ENCODE results near the gene CPZ.
A peak's percentile ranks its signal among the peaks of the same experiment; 100 is the strongest.

Gene CPZ

GRCh38 chr4:8595237-8596087 is 2.9 kb downstream of the CPZ start:
- DNase-seq (ENCODE audit: low spot score) = no peak

- DNase-seq (ENCODE audit: low spot score) = no peak
Measured at GRCh38 chr4:8596891-8597290, 4.3 kb downstream of the CPZ start.

DNA sequence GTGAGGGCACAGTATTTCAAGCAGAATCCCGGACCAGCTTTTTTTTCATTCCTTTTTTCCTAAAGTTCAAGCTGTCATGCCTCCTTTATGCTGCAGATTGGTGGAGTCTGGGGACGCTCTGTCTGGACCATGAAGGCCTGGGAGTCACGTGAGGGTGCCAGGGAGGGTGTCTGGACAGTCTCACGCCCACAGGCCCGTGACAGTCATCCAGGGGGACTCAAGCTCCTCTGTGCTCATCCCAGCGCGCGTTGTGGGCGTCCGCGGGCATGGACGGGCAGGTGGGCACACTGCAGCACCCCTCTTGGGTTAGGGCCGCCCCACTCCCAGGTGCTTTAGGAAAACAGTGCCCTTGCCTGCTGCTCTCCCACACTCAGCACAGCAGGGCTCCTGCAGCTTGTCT is 4.8 kb downstream of the CPZ start:
- no peak for DNase-seq (ENCODE audit: low spot score)

- no peak for DNase-seq (ENCODE audit: low spot score)
Measured at GRCh38 chr4:8597791-8598190, 5.2 kb downstream of the CPZ start.

- no peak for DNase-seq (ENCODE audit: low spot score)
Measured at GRCh38 chr4:8598391-8599090, 6.0 kb downstream of the CPZ start.

DNA sequence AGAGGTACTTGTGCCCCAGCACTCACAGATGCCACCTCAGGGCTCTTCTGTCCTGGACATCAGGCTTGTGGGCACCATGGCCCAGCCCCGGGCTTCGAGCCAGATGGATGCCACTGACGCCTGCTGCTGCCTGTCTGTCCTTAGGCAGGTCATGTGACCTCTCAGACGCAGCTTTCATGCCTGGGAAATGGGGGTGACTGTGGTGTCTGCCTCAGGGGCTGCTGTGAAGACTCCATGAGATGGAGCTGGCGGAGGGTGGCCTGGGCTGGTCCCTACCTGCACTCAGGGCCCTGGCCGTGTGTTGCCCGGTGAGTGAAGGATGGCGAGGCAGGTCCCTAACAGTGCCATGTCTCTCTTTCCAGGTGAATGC is 6.5 kb downstream of the CPZ start:
- DNase-seq (ENCODE audit: low spot score) = no peak

GRCh38 chr4:8599657-8600056 is 7.1 kb downstream of the CPZ start:
- DNase-seq (ENCODE audit: low spot score) = peak; percentile 90

DNA sequence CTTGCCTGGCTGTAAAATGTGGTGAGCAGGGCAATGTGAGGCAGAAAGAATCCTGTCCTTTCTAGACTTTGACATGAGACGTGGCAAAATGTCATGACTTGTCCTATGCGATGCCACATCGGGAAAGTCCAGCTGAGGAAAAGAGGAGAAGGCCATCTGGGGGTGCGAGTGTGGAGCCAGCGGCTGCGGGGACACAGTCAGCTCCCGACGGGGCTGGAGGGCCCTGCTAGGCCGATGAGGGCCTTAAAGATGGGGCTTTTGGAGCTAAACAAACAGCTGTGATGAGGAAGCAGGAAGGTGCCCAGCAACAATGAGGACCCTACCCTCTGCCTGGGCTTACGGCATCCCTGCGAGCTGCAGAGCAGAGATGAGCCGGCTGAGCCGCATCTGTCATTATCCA is 7.7 kb downstream of the CPZ start:
- no peak for DNase-seq (ENCODE audit: low spot score)

DNA sequence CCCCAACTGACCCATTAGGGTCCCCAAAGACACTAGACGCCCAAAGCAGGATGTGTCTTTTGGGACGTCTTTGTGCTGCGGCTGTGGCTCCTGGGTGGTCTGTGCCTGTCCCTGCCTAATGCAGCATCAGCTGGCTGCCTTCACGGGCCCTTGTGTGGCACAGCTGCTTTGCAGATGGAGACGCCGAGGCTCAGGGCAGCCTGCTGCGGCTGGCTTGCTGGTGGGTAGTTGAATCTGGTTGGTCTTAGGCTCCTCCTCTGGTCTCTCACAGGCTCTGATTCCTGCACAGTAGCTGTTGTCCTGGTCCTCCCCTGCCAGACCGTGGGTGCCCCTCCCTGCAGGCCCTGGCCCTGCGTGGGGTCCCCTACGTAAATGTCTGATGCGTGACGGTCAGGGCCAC is 8.1 kb downstream of the CPZ start:
- DNase-seq (ENCODE audit: low spot score) = no peak

DNA sequence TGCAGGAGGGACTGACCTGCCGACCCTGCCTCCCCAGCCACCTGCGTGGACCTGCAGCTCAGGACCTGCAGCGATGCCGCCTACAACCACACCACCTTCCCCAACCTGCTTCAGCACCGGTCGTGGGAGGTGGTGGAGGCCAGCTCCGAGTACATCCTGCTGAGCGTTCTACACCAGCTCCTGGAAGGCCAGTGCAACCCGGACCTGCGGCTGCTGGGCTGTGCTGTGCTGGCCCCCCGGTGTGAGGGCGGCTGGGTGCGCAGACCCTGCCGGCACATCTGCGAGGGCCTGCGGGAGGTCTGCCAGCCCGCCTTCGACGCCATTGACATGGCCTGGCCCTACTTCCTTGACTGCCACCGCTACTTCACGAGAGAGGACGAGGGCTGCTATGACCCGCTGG is 8.5 kb downstream of the CPZ start:
- no peak for DNase-seq (ENCODE audit: low spot score)

GRCh38 chr4:8601556-8601955 is 9.0 kb downstream of the CPZ start:
- no peak for DNase-seq (ENCODE audit: low spot score)

DNA sequence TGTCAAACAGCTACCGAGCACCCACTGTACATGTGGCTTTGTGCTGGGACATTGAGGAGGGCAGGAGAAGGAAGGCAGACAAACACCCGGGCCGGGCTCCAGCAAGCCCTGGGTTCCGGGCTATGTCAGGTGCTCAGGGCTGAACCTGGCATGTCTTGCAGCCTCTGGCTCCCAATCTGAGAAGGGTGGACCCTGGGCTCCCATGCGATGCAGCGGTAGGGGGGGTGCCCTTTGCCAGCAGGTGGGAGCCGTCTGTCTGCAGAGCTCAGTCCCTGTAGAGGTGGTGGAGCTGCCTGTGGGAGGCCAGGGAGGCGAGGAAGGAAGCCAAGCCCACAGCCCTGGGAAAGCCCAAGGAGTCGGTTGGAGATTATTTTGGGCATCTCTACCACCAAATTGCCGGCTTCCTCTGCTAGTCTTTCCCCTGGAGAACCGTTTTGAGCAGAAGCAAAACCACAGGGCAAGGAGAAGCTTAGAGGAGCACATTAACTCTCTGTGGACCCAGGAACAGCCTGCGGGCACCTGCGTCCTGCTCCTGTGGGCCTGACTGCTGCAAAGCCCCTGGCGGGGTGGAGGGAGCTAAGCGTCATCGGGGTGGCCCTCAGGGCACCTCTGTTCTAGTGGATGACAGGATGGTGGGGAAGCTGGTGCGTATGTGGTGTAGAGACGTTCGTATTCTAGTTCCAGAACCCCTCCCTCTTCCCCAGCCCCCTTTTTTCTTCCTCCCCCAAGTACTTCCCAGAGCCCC is 10.3 kb downstream of the CPZ start:
- DNase-seq (ENCODE audit: low spot score) = no peak

- no peak for DNase-seq (ENCODE audit: low spot score)
Measured at GRCh38 chr4:8603931-8604330, 11.4 kb downstream of the CPZ start.

DNA sequence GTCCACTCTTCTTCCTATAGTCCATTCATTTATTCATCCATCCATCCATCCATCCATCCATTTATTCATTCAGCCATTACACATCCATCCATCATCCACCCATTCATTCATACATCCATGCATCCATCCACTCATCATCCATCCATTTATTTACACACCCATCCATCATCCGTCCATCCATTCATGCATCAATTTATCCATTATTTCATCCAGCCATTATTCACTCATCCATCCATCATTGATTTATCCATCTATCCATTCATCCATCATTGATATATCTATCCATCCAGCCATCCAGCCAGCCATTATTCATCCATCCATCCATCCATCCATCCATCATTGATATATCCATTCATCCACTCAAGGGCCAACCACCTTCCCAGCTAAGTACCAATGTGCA is 12.7 kb downstream of the CPZ start:
- no peak for DNase-seq (ENCODE audit: low spot score)

- DNase-seq (ENCODE audit: low spot score) = no peak
Measured at GRCh38 chr4:8606476-8606875, 13.9 kb downstream of the CPZ start.

DNA sequence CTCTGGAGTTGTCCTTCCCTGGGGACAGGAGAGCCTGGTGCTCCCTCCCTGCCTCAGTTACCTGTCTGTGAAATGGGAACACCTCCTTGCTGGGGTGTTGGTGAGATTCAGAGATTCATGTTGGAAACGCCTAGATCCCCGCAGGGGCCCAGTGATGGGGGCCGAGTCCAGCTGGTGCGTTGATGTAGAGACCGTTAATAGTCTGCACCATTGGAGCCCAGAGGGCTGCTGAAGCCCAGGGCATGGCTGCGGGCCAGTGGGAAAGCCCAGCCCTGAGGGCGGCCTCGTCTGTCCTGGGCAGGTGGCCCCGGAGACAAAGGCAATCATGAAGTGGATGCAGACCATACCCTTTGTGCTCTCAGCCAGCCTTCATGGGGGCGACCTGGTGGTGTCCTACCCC is 14.4 kb downstream of the CPZ start:
- DNase-seq (ENCODE audit: low spot score) = no peak

GRCh38 chr4:8607603-8608481 is 15.3 kb downstream of the CPZ start:
- DNase-seq (ENCODE audit: low spot score) = peak; percentile 80

GRCh38 chr4:8608714-8609391 is 16.3 kb downstream of the CPZ start:
- no peak for DNase-seq (ENCODE audit: low spot score)

GRCh38 chr4:8609406-8609805 is 16.8 kb downstream of the CPZ start:
- DNase-seq (ENCODE audit: low spot score) = no peak

GRCh38 chr4:8609824-8610350 is 17.3 kb downstream of the CPZ start:
- DNase-seq (ENCODE audit: low spot score) = no peak
